Measurements from ENCODE around the gene GARIN5B.
A peak's percentile ranks its signal among the peaks of the same experiment; 100 is the strongest.

Gene GARIN5B

DNA sequence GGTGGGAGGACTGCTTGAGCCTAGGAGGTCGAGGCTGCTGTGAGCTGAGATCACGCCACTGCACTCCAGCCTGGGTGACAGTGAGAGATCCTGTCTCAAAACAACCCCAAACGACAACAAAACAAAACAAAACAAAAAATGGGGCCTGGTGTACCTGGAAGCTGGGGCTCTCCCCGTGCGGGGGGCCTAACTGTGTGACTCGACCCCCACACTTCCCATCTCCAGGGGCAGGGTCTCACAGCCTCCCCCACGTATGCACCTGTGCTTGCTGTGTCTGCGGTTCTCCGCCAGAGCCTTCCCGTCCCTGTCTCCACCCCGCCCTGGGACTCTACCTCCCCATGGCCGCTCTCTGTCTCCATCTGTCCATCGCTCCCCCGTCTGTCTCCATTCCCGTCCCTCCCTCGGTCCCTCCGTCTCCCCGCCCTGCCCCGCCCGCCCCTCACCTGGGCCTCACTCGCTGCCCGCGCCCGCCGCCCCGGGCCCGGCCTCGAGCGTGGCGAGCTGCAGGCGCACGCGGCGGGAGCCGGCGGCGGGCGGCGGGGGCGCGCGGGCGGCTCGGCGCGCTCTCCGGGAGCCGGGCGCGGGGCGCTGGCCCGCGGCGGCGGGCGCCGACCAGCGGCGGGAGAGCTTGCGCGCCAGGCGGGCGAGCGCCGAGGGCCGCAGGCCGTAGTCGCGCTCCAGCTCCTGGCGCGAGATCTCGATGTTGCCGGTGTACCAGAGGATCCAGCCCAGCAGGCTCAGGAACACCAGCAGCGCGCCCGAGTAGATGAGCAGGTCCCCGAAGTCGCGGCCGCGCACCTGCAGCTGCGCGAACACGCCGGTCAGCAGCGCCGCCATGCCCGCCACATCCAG lies 20.4 kb upstream of the GARIN5B start:
- no peaks in the 10 kb centered on the region for H3K27me3 ChIP-seq (ENCODE audit: insufficient read depth, low read length)
- peaks cover 16% of the 10 kb centered on the region for H3K79me1 ChIP-seq (ENCODE audit: low read length)
- H3K79me2 ChIP-seq (ENCODE audit: control insufficient read depth, insufficient read depth, low read length, poor library complexity): peaks cover 28% of the 10 kb centered on the region
- no CpG with 5 or more reads among the region's 88 CpGs for WGBS (ENCODE audit: extremely low coverage, insufficient coverage, insufficient read length)
- peak overlapping the region; percentile 91 for H3K4me2 ChIP-seq (ENCODE audit: low read length)
- peak overlapping the region; percentile 88 for H3K14ac ChIP-seq (ENCODE audit: low read length)
- H2BK12ac ChIP-seq (ENCODE audit: low read length): peak overlapping the region; percentile 67
- H3K23ac ChIP-seq (ENCODE audit: low read length): no peak overlapping the region
- no peak overlapping the region for H2BK120ac ChIP-seq (ENCODE audit: insufficient read depth, low read length, poor library complexity)
- H3K4me3 ChIP-seq (ENCODE audit: low read depth, low read length): peak overlapping the region; percentile 72
- DNase-seq: peak; percentile 57 to 71
- peaks cover 33% of the 10 kb centered on the region in 2 experiments for H3K4me1 ChIP-seq (ENCODE audit: control insufficient read depth in 1 of 2, insufficient read depth in 2 of 2, low read length in 2 of 2)
- no peak overlapping the region for H2BK5ac ChIP-seq (ENCODE audit: low read depth, low read length, poor library complexity)
- peak overlapping the region; percentile 22 for H2AK5ac ChIP-seq (ENCODE audit: low read length)
- H3K36me3 ChIP-seq (ENCODE audit: control insufficient read depth in 1 of 2, insufficient read depth in 2 of 2, low read length in 2 of 2): peaks cover 21 to 23% of the 10 kb centered on the region in 2 experiments
- H3K9ac ChIP-seq (ENCODE audit: low read length): peak overlapping the region; percentile 54
- peak overlapping the region; percentile 43 for H3K27ac ChIP-seq (ENCODE audit: low read depth, low read length)
- peak overlapping the region; percentile 87 for H4K12ac ChIP-seq (ENCODE audit: low read depth, low read length)
- H2AFZ ChIP-seq (ENCODE audit: insufficient read depth, low read length, poor library complexity): peak overlapping the region; percentile 90
- peak overlapping the region; percentile 86 for H4K91ac ChIP-seq (ENCODE audit: low read depth, low read length)
- H3K9me3 ChIP-seq (ENCODE audit: insufficient read depth, low read depth, low read length): no peaks in the 10 kb centered on the region
- peak overlapping the region; percentile 71 for H3K18ac ChIP-seq (ENCODE audit: low read length)
- H3K4ac ChIP-seq (ENCODE audit: low read depth, low read length): peak overlapping the region; percentile 49
- peak overlapping the region; percentile 92 for H4K8ac ChIP-seq (ENCODE audit: low read depth, low read length)

GRCh38 chr19:55382522-55383054 lies 19.5 kb upstream of the GARIN5B start:
- peaks cover 16% of the 10 kb centered on the region for H3K79me1 ChIP-seq (ENCODE audit: low read length)
- H3K27me3 ChIP-seq (ENCODE audit: insufficient read depth, low read length): no peaks in the 10 kb centered on the region
- H3K4me3 ChIP-seq (ENCODE audit: low read depth, low read length): no peak overlapping the region
- H4K12ac ChIP-seq (ENCODE audit: low read depth, low read length): no peak overlapping the region
- H4K8ac ChIP-seq (ENCODE audit: low read depth, low read length): no peak overlapping the region
- no peak overlapping the region for H3K4me2 ChIP-seq (ENCODE audit: low read length)
- H3K36me3 ChIP-seq (ENCODE audit: control insufficient read depth in 1 of 2, insufficient read depth in 2 of 2, low read length in 2 of 2): peaks cover 12 to 13% of the 10 kb centered on the region in 2 experiments
- H3K27ac ChIP-seq (ENCODE audit: low read depth, low read length): no peak overlapping the region
- DNase-seq: no peak
- H3K79me2 ChIP-seq (ENCODE audit: control insufficient read depth, insufficient read depth, low read length, poor library complexity): peaks cover 19% of the 10 kb centered on the region
- no peak overlapping the region for H2BK5ac ChIP-seq (ENCODE audit: low read depth, low read length, poor library complexity)
- no peak overlapping the region for H3K9ac ChIP-seq (ENCODE audit: low read length)
- no peak overlapping the region for H2AFZ ChIP-seq (ENCODE audit: insufficient read depth, low read length, poor library complexity)
- no peak overlapping the region for H4K91ac ChIP-seq (ENCODE audit: low read depth, low read length)
- H3K4ac ChIP-seq (ENCODE audit: low read depth, low read length): no peak overlapping the region
- H3K4me1 ChIP-seq (ENCODE audit: control insufficient read depth in 1 of 2, insufficient read depth in 2 of 2, low read length in 2 of 2): peaks cover 23 to 25% of the 10 kb centered on the region in 2 experiments
- no CpG with 5 or more reads among the region's 3 CpGs for WGBS (ENCODE audit: extremely low coverage, insufficient coverage, insufficient read length)
- H2BK120ac ChIP-seq (ENCODE audit: insufficient read depth, low read length, poor library complexity): no peak overlapping the region
- H3K9me3 ChIP-seq (ENCODE audit: insufficient read depth, low read depth, low read length): no peaks in the 10 kb centered on the region
- H2BK12ac ChIP-seq (ENCODE audit: low read length): no peak overlapping the region
- no peak overlapping the region for H3K23ac ChIP-seq (ENCODE audit: low read length)
- no peak overlapping the region for H3K18ac ChIP-seq (ENCODE audit: low read length)
- peak overlapping the region; percentile 22 for H2AK5ac ChIP-seq (ENCODE audit: low read length)
- H3K14ac ChIP-seq (ENCODE audit: low read length): no peak overlapping the region

- H2BK12ac ChIP-seq (ENCODE audit: low read length): no peak overlapping the region
- H3K18ac ChIP-seq (ENCODE audit: low read length): no peak overlapping the region
Measured at GRCh38 chr19:55382013-55382412, 19.0 kb upstream of the GARIN5B start.

DNA sequence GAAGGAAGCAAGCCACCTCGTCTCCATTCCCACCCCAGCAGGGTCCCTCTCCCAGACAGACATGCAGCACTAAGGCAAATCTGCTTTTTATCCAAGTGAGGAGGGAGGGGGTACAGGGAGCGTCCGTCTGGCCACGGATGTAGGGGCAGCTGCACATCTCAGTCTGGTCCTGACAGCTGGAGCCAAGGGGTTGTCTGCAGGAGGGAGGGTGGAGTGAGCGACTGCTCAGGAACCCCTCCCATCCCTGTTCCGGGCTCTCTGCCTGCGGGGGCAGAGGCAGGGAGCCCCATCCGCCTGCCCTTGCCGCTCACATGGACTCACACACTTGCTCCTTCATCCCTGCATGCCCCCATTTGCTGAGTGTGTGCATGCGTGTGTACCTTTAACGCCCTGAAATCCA lies 16.1 kb upstream of the GARIN5B start:
- H3K4ac ChIP-seq (ENCODE audit: low read depth, low read length): no peak overlapping the region
- H2BK5ac ChIP-seq (ENCODE audit: low read depth, low read length, poor library complexity): no peak overlapping the region
- H3K79me1 ChIP-seq (ENCODE audit: low read length): peaks cover 6% of the 10 kb centered on the region
- no CpG with 5 or more reads among the region's 11 CpGs for WGBS (ENCODE audit: extremely low coverage, insufficient coverage, insufficient read length)
- peaks cover 19 to 22% of the 10 kb centered on the region in 2 experiments for H3K4me1 ChIP-seq (ENCODE audit: control insufficient read depth in 1 of 2, insufficient read depth in 2 of 2, low read length in 2 of 2)
- no peak overlapping the region for H2BK120ac ChIP-seq (ENCODE audit: insufficient read depth, low read length, poor library complexity)
- no peaks in the 10 kb centered on the region for H3K9me3 ChIP-seq (ENCODE audit: insufficient read depth, low read depth, low read length)
- H2AFZ ChIP-seq (ENCODE audit: insufficient read depth, low read length, poor library complexity): no peak overlapping the region
- no peak overlapping the region for H3K4me2 ChIP-seq (ENCODE audit: low read length)
- no peaks in the 10 kb centered on the region for H3K27me3 ChIP-seq (ENCODE audit: insufficient read depth, low read length)
- no peak for DNase-seq
- H3K36me3 ChIP-seq (ENCODE audit: control insufficient read depth in 1 of 2, insufficient read depth in 2 of 2, low read length in 2 of 2): no peaks in the 10 kb centered on the region
- no peak overlapping the region for H4K91ac ChIP-seq (ENCODE audit: low read depth, low read length)
- no peak overlapping the region for H4K12ac ChIP-seq (ENCODE audit: low read depth, low read length)
- no peak overlapping the region for H3K18ac ChIP-seq (ENCODE audit: low read length)
- H3K79me2 ChIP-seq (ENCODE audit: control insufficient read depth, insufficient read depth, low read length, poor library complexity): peaks cover 4% of the 10 kb centered on the region
- H3K9ac ChIP-seq (ENCODE audit: low read length): no peak overlapping the region
- no peak overlapping the region for H3K4me3 ChIP-seq (ENCODE audit: low read depth, low read length)
- no peak overlapping the region for H4K8ac ChIP-seq (ENCODE audit: low read depth, low read length)
- H3K23ac ChIP-seq (ENCODE audit: low read length): no peak overlapping the region
- H2AK5ac ChIP-seq (ENCODE audit: low read length): no peak overlapping the region
- H3K14ac ChIP-seq (ENCODE audit: low read length): no peak overlapping the region
- H3K27ac ChIP-seq (ENCODE audit: low read depth, low read length): no peak overlapping the region
- H2BK12ac ChIP-seq (ENCODE audit: low read length): no peak overlapping the region

More at GRCh38 chr19:55382013-55382412, 19.0 kb upstream of the GARIN5B start:
- no peak overlapping the region for H3K9ac ChIP-seq (ENCODE audit: low read length)
- peaks cover 20 to 22% of the 10 kb centered on the region in 2 experiments for H3K4me1 ChIP-seq (ENCODE audit: control insufficient read depth in 1 of 2, insufficient read depth in 2 of 2, low read length in 2 of 2)
- H2AK5ac ChIP-seq (ENCODE audit: low read length): no peak overlapping the region
- no peak overlapping the region for H3K4me2 ChIP-seq (ENCODE audit: low read length)
- H4K91ac ChIP-seq (ENCODE audit: low read depth, low read length): no peak overlapping the region
- no peak overlapping the region for H2BK5ac ChIP-seq (ENCODE audit: low read depth, low read length, poor library complexity)
- H3K27me3 ChIP-seq (ENCODE audit: insufficient read depth, low read length): no peaks in the 10 kb centered on the region
- no peak overlapping the region for H3K4me3 ChIP-seq (ENCODE audit: low read depth, low read length)
- H4K8ac ChIP-seq (ENCODE audit: low read depth, low read length): no peak overlapping the region
- H3K9me3 ChIP-seq (ENCODE audit: insufficient read depth, low read depth, low read length): no peaks in the 10 kb centered on the region
- no peak overlapping the region for H3K23ac ChIP-seq (ENCODE audit: low read length)
- no peak overlapping the region for H2BK120ac ChIP-seq (ENCODE audit: insufficient read depth, low read length, poor library complexity)
- H3K79me1 ChIP-seq (ENCODE audit: low read length): peaks cover 16% of the 10 kb centered on the region
- H2AFZ ChIP-seq (ENCODE audit: insufficient read depth, low read length, poor library complexity): no peak overlapping the region
- H3K36me3 ChIP-seq (ENCODE audit: control insufficient read depth in 1 of 2, insufficient read depth in 2 of 2, low read length in 2 of 2): peaks cover 6 to 8% of the 10 kb centered on the region in 2 experiments
- 100% methylated on average over 3 of the region's 5 CpGs for WGBS (ENCODE audit: extremely low coverage, insufficient coverage, insufficient read length)
- H4K12ac ChIP-seq (ENCODE audit: low read depth, low read length): no peak overlapping the region
- H3K4ac ChIP-seq (ENCODE audit: low read depth, low read length): no peak overlapping the region
- DNase-seq: no peak
- no peak overlapping the region for H3K27ac ChIP-seq (ENCODE audit: low read depth, low read length)
- no peak overlapping the region for H3K14ac ChIP-seq (ENCODE audit: low read length)
- H3K79me2 ChIP-seq (ENCODE audit: control insufficient read depth, insufficient read depth, low read length, poor library complexity): peaks cover 16% of the 10 kb centered on the region
